HL-60 (cell line): Measurements from ENCODE around the gene GON4L.

Experiments used
- POLR2AphosphoS5 ChIP-seq: IDR thresholded peaks from 2 replicates; pipeline ENCODE4 v1.6.1; 2012; ENCODE audit warnings: low read depth
- REST ChIP-seq: IDR thresholded peaks from 2 replicates; pipeline ENCODE4 v1.6.1; 2012; ENCODE audit warnings: low read depth; ENCODE audit not compliant: insufficient replicate concordance
- TF ChIP-seq, protein P1 (sequence below): IDR thresholded peaks from one replicate; pipeline ENCODE4 v1.5.1; 2011; ENCODE audit warnings: low read length, control low read depth, inconsistent platforms; ENCODE audit not compliant: insufficient read depth

DNA sequence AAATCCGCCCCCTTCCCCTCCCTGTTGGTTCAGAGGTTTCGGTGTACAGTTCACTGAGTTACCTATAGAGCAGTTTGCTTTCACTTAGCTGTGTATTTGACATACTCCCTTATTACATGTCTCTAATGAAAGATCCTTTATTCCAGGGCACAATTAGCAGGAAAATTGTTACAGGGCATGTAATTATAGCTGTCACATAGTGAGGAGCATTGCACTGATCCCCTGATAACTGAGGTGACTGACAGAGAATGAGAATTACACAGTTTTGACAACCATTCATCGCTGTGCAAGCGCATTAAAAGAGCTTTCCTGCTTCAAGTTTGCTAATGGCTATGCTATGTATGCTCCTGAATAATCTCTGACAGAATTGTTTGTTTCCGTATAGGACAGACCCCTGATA is 141.2 kb downstream of the GON4L start:
- TF ChIP-seq, protein P1, sequence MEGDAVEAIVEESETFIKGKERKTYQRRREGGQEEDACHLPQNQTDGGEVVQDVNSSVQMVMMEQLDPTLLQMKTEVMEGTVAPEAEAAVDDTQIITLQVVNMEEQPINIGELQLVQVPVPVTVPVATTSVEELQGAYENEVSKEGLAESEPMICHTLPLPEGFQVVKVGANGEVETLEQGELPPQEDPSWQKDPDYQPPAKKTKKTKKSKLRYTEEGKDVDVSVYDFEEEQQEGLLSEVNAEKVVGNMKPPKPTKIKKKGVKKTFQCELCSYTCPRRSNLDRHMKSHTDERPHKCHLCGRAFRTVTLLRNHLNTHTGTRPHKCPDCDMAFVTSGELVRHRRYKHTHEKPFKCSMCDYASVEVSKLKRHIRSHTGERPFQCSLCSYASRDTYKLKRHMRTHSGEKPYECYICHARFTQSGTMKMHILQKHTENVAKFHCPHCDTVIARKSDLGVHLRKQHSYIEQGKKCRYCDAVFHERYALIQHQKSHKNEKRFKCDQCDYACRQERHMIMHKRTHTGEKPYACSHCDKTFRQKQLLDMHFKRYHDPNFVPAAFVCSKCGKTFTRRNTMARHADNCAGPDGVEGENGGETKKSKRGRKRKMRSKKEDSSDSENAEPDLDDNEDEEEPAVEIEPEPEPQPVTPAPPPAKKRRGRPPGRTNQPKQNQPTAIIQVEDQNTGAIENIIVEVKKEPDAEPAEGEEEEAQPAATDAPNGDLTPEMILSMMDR, result no peak
- TF ChIP-seq POLR2AphosphoS5 (no peak), REST (no peak)
